RWPE1 (cell line): ENCODE results near the gene MTHFD2L.

ENCODE experiments used
- CTCF ChIA-PET: fragments of 350-600 bp; sonication (Branson Sonifier 250); formaldehyde crosslinking; extraction: SDS; loops from one replicate; lab custom pipeline; 2021; lab: Yijun Ruan, JAX
- POLR2A ChIA-PET: fragments of 400-600 bp; formaldehyde crosslinking; extraction: SDS; loops from one replicate; lab custom pipeline; 2020; ENCODE audit warnings: antibody characterized with exemption; ENCODE audit not compliant: low non-redundant PET; lab: Yijun Ruan, JAX
- DNase-seq: peaks from one replicate; pipeline ENCODE4 v3.0.0; 2012; ENCODE audit warnings: low spot score
- H3K27ac ChIP-seq: fragments of 450-650 bp; 2 replicates; pipeline ENCODE4 v1.5.1; 2017
- CTCF ChIP-seq: fragments of 450-650 bp; conservative IDR thresholded peaks from 2 replicates; pipeline ENCODE4 v1.5.1; 2017; ENCODE audit warnings: low read depth, mild to moderate bottlenecking

MTHFD2L gene

DNA sequence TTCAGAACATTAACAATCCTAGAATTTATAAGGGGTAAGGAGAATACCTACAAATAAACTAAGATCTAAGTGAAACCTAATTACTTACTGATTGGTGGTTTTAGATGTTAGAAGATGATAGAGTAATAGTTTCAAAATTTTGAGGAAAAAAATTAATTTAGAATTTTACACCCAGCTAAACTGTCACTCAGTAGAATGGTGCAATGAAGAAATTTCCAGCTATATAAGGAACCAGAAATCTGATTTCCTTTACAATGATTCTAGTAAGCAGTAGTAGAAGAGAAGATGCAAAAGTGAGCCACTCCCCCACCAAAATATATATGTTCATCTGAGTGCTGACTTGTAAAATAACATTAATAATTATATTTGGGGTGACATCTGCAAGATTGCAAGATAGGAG lies 95.0 kb downstream of the MTHFD2L start:
- no peak for TF ChIP-seq CTCF
- H3K27ac ChIP-seq: no peak overlapping the region
- POLR2A ChIA-PET: no interaction called here
- CTCF ChIA-PET: interaction anchor here (0.7 kb wide), 1 partner anchor 24 kb away, joined by 3 read pairs; no protein-coding TSS in a partner anchor
- DNase-seq: no peak

- no peak overlapping the region for H3K27ac ChIP-seq
- ChIA-PET CTCF (no interaction called here), POLR2A (no interaction called here)
- TF ChIP-seq CTCF: no peak
- DNase-seq: no peak
Measured at GRCh38 chr4:74254386-74254785, 96.5 kb downstream of the MTHFD2L start.

DNA sequence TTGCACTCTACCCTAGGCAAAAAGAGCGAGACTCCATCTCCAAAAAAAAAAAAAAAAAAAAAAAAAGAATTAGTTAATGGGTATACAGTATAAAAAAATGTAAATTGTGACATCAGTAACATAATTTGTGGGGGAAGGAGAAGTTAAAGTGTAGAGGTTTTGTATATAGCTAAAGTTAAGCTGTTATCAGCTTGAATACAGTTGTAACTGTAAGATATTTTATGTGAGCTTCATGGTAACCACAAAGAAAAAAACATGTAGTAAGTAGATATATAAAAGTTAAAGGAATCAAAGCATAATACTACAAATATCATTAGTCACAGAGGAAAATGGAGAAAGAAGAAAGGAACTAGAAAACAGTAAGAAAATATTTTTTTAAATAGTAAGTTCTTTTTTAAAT lies 97.2 kb downstream of the MTHFD2L start:
- ChIA-PET POLR2A (no interaction called here), CTCF (no interaction called here)

GRCh38 chr4:74258963-74259362 lies 101.0 kb downstream of the MTHFD2L start:
- CTCF ChIA-PET: no interaction called here
- POLR2A ChIA-PET: no interaction called here
- TF ChIP-seq CTCF: no peak
- H3K27ac ChIP-seq: no peak overlapping the region
- DNase-seq: no peak

More for the DNA sequence above, 97.2 kb downstream of the MTHFD2L start:
- no peak for DNase-seq
- H3K27ac ChIP-seq: no peak overlapping the region
- TF ChIP-seq CTCF: no peak

- DNase-seq: no peak
- no peak overlapping the region for H3K27ac ChIP-seq
- no peak for TF ChIP-seq CTCF
- ChIA-PET CTCF (interaction anchor here (1.0 kb wide), 1 partner anchor 32 kb away, joined by 3 read pairs; no protein-coding TSS in a partner anchor), POLR2A (no interaction called here)
Measured at GRCh38 chr4:74260036-74260435, 102.1 kb downstream of the MTHFD2L start.

GRCh38 chr4:74262522-74262921 lies 104.6 kb downstream of the MTHFD2L start:
- ChIA-PET POLR2A (no interaction called here), CTCF (interaction anchor here (0.6 kb wide), 1 partner anchor 408 kb away, joined by 8 read pairs; no protein-coding TSS in a partner anchor)
- H3K27ac ChIP-seq: no peak overlapping the region
- no peak for DNase-seq
- TF ChIP-seq CTCF: no peak

DNA sequence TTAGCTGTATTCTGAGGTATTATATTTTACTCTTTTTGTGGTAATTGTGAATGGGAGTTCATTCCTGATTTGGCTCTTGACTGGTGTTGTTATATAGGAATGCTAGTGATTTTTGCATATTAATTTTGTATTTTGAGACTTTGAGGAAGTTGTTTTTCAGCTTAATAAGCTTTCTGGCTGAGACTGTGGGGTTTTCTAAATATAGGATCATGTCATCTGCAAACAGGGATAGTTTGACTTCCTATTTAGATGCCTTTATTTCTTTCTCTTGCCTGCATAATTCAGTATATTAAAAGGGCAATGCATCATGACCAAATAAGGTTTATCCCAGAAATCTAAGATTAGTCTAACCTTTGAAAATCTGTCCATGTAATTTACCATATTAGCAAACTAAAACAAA lies 105.6 kb downstream of the MTHFD2L start:
- POLR2A ChIA-PET: no interaction called here
- no peak for DNase-seq
- H3K27ac ChIP-seq: no peak overlapping the region
- no peak for TF ChIP-seq CTCF
- CTCF ChIA-PET: no interaction called here
